GM19239 (cell line): ENCODE data around the gene DOCK4.
A peak's percentile ranks its signal among the peaks of the same experiment; 100 is the strongest.

ENCODE experiments used
- DNase-seq: peaks from one replicate; pipeline ENCODE4 v3.0.0; 2011; ENCODE audit warnings: low spot score; ENCODE audit not compliant: insufficient read length
- FAIRE-seq: peaks from 2 replicates; lab custom pipeline; 2011; peaks lifted over from hg19 to GRCh38; lab: Jason Lieb, UNC

The DOCK4 gene

GRCh38 chr7:112224186-112224585 is 18.0 kb upstream of the DOCK4 start:
- no peak for FAIRE-seq
- no peak for DNase-seq

GRCh38 chr7:112223310-112223709 is 17.1 kb upstream of the DOCK4 start:
- no peak for FAIRE-seq

GRCh38 chr7:112220877-112221434 is 14.8 kb upstream of the DOCK4 start:
- DNase-seq (no peak), FAIRE-seq (no peak)

More at GRCh38 chr7:112223310-112223709, 17.1 kb upstream of the DOCK4 start:
- no peak for DNase-seq

- DNase-seq (no peak), FAIRE-seq (no peak)
These were observed 9.6 kb upstream of the DOCK4 start for GRCh38 chr7:112215787-112216186.

GRCh38 chr7:112214883-112215282 is 8.7 kb upstream of the DOCK4 start:
- no peak for DNase-seq
- no peak for FAIRE-seq

GRCh38 chr7:112214268-112214667 is 8.1 kb upstream of the DOCK4 start:
- no peak for FAIRE-seq

GRCh38 chr7:112213735-112214134 is 7.5 kb upstream of the DOCK4 start:
- no peak for DNase-seq
- FAIRE-seq, result no peak

More at GRCh38 chr7:112214268-112214667, 8.1 kb upstream of the DOCK4 start:
- no peak for DNase-seq

- FAIRE-seq (no peak), DNase-seq (no peak)
These were observed 6.4 kb upstream of the DOCK4 start for GRCh38 chr7:112212571-112212970.

GRCh38 chr7:112211348-112211907 is 5.2 kb upstream of the DOCK4 start:
- FAIRE-seq (no peak), DNase-seq (no peak)

- FAIRE-seq, result no peak
- DNase-seq, result no peak
These were observed 1.6 kb upstream of the DOCK4 start for GRCh38 chr7:112207765-112208164.

- FAIRE-seq (peak; percentile 53), DNase-seq (no peak)
These were observed 893 bp upstream of the DOCK4 start for GRCh38 chr7:112206991-112207592.

- no peak for DNase-seq
- FAIRE-seq, result no peak
These were observed 609 bp downstream of the DOCK4 start for GRCh38 chr7:112205343-112206237.

GRCh38 chr7:112204499-112205342 is 1.5 kb downstream of the DOCK4 start:
- no peak for FAIRE-seq
- DNase-seq, result no peak

- DNase-seq (no peak), FAIRE-seq (no peak)
These were observed 2.8 kb downstream of the DOCK4 start for GRCh38 chr7:112203365-112203739.

- FAIRE-seq (no peak), DNase-seq (no peak)
These were observed 3.4 kb downstream of the DOCK4 start for GRCh38 chr7:112202816-112203215.

- FAIRE-seq (no peak), DNase-seq (no peak)
These were observed 4.4 kb downstream of the DOCK4 start for GRCh38 chr7:112201839-112202238.

GRCh38 chr7:112201411-112201810 is 4.8 kb downstream of the DOCK4 start:
- no peak for FAIRE-seq
- DNase-seq, result no peak

- no peak for DNase-seq
These were observed 6.5 kb downstream of the DOCK4 start for GRCh38 chr7:112199672-112200071.

GRCh38 chr7:112199035-112199655 is 7.1 kb downstream of the DOCK4 start:
- FAIRE-seq (no peak), DNase-seq (no peak)

More at GRCh38 chr7:112199672-112200071, 6.5 kb downstream of the DOCK4 start:
- FAIRE-seq, result no peak

GRCh38 chr7:112197322-112197721 is 8.9 kb downstream of the DOCK4 start:
- FAIRE-seq (no peak), DNase-seq (no peak)
